Esophagus squamous epithelium (tissue), 4 donors: Measurements from ENCODE around the gene HLA-DOA.

Experiments
- POLR2A ChIP-seq, 4 donors: fragments of 450-650 bp; IDR thresholded peaks; one replicate each; pipeline ENCODE4 v1.6.1; 2017; ENCODE audit warnings: antibody characterized with exemption in 4 of 4, mild to moderate bottlenecking in 4 of 4, moderate library complexity in 3 of 4
- TF ChIP-seq, protein P1 (sequence below), 6 experiments: fragments of 450-650 bp in 4 of 6; fragments of 200-600 bp in 2 of 6; sonication (generic) in 2 of 6; IDR thresholded peaks; one replicate each; pipeline ENCODE4 v1.5.1; 2016 to 2019; ENCODE audit warnings: antibody characterized with exemption in 6 of 6, mild to moderate bottlenecking in 4 of 6, moderate library complexity in 4 of 6

DNA sequence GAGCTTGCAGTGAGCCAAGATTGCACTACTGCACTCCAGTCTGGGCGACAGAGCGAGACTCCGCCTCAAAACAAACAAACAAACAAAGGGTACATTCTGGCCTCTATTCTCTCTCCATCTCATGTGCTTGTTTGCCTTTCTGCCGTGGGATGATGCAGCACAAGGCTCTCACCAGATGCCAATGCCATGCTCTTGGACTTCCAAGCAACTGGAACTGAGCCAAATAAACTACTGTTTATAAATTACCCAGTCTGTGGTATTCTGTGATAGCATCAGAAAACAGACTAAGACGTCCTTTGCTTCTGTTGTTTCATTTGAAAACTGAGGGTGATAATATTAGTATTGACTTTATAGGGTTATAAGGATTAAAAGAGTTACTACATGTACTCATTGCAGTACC lies 44.6 kb downstream of the HLA-DOA start:
- TF ChIP-seq, protein P1, sequence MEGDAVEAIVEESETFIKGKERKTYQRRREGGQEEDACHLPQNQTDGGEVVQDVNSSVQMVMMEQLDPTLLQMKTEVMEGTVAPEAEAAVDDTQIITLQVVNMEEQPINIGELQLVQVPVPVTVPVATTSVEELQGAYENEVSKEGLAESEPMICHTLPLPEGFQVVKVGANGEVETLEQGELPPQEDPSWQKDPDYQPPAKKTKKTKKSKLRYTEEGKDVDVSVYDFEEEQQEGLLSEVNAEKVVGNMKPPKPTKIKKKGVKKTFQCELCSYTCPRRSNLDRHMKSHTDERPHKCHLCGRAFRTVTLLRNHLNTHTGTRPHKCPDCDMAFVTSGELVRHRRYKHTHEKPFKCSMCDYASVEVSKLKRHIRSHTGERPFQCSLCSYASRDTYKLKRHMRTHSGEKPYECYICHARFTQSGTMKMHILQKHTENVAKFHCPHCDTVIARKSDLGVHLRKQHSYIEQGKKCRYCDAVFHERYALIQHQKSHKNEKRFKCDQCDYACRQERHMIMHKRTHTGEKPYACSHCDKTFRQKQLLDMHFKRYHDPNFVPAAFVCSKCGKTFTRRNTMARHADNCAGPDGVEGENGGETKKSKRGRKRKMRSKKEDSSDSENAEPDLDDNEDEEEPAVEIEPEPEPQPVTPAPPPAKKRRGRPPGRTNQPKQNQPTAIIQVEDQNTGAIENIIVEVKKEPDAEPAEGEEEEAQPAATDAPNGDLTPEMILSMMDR (IDR thresholded peaks at IDR 0.05) = no peak
- no peak for TF ChIP-seq POLR2A (IDR thresholded peaks at IDR 0.05)
